HG02840 (cell line): ENCODE data around the gene TBXT.
A peak's percentile ranks its signal among the peaks of the same experiment; 100 is the strongest.
"Not testable (repeated sequence)": the region's sequence is repeated elsewhere in the genome, so short reads cannot be mapped to it uniquely, and the experiment has no call there.

Experiments
- ATAC-seq: cut with Tn5 transposase; IDR thresholded peaks from one replicate; pipeline ENCODE4 v1.9.1; 2021; ENCODE audit warnings: mild to moderate bottlenecking, moderate library complexity, moderate number of reproducible peaks; ENCODE audit not compliant: unreplicated experiment, low FRiP score

Gene TBXT

DNA sequence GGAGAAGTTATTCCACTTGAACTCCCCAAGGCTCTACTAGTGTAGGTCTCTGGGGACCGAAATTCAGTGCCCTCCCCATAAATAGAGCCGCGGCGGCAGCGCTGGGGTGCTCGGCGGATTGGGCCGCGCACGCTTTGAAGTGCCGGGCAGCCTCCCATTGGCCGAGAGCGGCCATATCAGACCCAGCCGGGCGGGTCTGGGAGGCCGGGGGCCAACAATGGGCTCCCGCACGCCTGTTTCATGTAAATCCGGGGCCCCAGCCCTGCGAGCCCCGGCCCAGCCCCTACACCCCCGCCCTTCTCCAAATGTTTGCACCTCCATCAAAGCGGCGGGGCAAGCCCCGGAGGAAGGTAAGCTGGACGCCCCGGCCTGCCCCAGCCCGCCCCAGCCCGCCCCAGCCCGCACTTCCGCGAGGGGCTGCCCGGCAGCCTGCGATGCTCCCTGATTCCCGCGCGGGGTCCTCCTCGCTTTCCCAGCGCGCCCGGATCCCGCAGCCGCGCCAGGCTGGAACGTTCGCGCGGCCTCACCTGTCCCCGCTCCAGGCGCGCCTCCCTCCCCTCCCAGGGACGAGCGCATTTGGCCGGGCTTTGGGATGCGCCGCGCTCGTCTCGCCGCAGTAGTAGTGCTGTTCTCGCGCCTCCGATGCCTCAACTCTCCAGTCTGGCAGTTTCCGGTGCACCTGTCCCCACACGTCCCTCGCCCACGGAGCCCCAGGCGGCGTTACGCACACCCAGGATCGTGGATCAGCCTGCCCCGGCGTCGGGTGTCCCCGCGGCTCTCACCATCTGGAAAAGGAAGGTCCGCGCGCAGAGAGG, at the start of gene TBXT:
TBXT (minus strand) TSS at position 51 of the 815 bp plus-strand sequence. CDS start 260 bp downstream, outside the sequence.
- ATAC-seq, result no peak

GRCh38 chr6:166207284-166207561, 39.6 kb upstream of the TBXT start:
- no peak for ATAC-seq

DNA sequence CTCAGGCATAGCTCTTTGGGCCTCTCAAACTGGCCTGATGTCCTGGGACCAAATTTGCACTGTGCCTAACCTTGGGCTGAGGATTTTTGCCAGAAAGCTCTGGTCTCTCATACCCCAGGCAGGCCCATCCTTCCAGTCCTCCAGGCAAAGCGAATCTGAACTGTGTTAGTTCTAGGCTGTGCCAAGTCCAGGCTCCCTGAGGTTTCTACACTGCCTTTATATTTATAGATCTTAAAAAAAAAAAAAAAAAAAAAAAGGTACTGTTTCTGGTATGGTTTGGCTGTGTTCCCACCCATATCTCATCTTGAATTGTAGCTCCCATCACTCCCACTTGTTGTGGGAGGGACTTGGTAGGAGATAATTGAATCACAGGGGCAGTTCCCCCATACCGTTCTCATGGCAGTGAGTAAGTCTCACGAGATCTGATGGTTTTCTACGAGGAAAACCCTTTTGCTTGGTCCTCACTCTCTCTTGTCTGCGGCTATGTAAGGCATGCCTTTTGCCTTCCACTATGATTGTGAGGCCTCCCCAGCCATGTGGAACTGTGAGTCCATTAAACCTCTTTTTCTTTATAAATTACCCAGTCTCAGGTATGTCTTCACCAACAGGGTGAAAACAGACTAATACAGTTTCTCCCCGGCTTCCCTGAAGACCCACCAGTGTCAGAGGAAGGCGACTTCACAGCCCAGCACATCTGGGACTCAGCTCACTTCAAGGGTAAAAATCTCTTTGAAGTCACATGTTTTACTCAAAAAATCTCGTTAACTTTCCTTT, 39.0 kb upstream of the TBXT start:
- no peak for ATAC-seq

DNA sequence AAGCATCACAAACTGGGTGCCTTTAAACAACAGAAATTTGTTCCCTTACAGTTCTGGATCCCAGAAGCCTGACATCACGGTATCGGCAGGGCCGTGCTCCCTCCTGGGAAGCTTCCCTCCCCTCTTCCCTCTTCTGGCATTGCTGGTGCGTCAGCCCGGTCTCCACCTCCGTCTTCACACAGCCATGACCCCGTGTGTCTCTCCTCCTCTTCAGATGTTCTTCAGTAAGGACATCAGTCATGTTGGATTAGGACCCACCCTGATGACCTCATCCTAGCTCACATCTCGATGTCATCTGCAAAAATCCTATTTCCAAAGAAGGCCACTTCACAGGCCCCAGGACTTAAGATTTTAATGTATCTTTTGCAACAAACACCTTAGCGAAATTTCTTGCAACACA, 38.4 kb upstream of the TBXT start:
- no peak for ATAC-seq

GRCh38 chr6:166204852-166205650, 37.4 kb upstream of the TBXT start:
- ATAC-seq, result no peak

DNA sequence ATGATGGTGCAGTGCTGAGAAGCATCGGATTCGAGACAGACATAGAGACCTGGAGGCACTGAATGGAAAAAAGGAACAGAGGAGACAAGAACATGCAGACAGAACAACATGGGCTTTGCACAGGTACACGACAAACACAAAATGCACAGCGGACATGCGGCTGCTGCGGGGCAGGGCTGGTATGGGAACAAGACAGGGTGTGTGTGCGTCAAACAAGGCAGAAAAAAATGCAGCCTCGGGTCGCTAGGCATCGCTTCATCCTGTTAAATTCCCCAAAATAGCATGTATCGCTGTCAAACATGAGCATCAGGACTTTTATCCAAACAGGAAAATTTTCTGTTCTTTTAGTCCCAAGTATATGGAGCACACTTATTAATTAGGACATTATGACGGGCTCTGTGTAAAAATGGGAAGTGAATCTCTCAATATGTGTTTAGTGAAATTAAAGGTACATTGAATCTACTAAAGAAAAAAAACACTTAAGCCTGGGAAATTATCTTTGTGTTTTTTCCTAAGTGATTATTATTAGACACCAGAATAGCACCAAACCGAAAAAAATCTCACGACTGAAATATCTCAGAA, 36.1 kb upstream of the TBXT start:
- no peak for ATAC-seq

DNA sequence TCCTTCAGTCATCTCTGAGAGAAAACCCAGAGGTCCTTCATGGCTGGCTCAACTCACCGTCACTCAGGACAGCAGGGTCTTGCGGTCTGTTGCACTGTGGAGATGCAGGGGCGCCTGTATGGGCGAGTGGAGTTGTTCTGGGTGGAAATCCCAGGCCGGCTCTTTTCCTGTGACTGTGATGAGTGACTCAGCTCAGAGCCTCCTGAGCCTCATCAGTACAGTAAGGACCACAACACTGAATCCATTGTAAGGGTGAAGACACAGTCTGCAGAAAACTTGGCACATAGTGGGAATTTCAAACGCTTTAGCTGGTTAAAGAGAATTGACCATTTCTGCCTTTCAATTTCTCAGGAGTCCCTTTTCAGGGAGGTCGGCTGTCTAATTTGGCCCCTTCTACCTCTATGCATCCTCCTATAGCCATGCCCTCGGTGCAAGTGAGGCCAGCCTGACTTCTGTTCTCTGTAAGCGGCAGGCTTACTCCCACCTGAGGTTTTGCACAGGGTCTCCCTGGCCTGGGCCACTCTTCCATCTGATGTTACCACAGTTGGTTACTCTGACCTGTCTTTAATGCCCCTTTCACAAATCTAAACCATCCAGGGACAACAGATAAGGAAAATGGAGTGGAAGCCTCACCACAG, 35.5 kb upstream of the TBXT start:
- ATAC-seq, result no peak

GRCh38 chr6:166202321-166202733, 34.7 kb upstream of the TBXT start:
- ATAC-seq, result peak; percentile 67

DNA sequence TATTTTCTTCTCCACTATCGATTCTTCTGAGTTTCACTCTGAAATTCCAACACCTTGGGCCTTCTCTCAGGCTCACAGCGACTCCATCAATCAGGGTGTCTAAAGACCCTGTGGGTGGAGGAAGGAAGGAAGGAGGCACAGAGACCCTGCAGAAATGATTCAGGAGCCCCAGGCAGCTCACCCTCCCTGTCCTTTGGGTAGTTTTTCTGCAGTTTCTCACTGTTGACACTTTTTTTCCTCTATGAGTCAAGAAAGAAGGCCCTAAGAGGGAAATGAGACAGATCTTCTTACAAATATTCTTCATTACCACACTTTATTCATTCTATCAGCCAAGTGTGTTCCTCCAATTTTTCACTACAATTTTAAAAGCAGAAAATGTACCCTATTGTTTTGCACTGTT, 34.2 kb upstream of the TBXT start:
- ATAC-seq, result peak; percentile 3

DNA sequence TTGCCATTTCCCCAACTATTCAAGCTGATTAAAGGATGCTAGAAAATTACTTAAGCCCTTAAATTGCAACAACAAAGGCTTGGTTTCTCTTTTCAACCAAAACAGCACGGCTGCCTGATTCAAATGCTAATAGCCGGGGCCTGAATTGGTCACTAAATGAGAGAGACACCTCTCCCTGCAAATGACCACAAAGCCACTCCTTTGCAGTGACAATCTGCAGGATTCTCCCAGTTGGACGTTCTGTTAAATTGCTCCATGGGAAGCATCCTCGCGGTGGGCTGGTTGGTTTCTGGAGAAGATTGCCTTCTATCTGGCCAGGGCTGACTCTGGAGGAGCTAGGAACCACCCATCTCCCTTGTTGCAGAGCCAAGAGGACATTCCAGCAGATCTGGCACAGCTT, 29.7 kb upstream of the TBXT start:
- no peak for ATAC-seq

DNA sequence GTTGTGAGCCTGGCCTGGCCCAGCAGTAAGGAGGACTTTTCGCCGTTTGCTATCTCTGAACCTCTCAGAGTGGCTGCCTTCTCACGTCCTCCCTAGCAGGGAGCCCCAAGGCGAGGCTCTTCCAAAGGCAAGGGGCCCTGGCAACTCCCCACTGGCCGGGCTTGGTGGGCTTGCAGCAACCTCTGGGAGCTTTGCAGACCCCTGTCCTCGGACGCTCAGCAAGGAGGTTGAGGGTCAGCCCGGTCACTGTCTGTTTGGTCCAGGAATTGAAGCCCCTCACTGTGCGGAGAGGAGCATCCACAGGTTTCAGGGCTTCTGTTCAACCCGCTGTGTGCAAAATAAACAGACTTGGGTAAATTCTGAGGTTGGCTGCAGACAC, 28.2 kb upstream of the TBXT start:
- no peak for ATAC-seq

DNA sequence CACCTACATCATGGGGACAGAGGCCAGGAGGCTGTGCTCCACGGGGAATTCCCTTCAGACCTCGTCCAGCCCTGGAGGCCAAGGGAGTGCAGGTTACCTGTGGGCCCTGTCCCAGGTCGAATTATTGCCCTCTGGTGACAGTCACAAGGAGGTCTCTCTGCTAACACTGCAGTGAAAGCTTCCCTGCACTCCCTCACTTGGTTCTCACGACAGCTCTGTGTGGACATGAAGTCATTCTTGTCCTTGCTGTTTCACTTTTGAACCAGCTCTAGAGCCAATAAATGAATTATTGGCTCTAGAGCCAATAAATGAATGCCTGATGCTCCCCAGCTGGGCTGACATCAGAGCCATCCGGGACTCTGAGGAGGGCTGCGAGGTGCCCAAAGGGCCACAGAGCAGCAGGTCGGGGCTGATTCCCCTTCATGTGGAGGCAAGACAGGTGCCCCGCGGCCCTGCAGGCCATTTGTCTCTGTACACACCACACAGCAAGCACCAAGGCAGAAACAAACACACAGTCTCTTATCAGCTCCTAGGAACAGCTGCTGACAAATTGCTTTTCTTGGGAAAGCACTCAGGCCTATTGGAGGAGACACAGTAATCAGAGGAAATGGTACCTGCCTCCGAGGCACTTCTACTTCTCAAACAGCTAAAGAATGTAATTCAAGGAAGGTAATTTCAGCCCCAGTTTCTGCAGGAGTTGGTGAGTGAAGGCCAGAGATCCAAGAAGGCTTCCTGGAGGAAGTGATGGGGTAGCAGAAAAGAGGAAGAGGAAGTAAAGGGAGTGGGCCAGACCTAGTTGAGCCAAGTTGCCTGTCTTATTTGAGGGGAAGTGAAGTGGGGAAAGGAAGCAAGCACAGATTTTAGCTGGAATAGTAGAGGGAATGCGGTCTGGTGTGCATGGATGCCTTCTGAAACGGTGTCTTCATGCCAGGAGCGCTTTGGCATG, 27.5 kb upstream of the TBXT start:
- ATAC-seq, result no peak

- ATAC-seq, result no peak
These were observed 24.9 kb upstream of the TBXT start for GRCh38 chr6:166192557-166192956.

- no peak for ATAC-seq
These were observed 24.5 kb upstream of the TBXT start for GRCh38 chr6:166192136-166192535.

GRCh38 chr6:166179704-166180103, 12.1 kb upstream of the TBXT start:
- ATAC-seq, result no peak

GRCh38 chr6:166176106-166176505, 8.5 kb upstream of the TBXT start:
- ATAC-seq, result no peak

DNA sequence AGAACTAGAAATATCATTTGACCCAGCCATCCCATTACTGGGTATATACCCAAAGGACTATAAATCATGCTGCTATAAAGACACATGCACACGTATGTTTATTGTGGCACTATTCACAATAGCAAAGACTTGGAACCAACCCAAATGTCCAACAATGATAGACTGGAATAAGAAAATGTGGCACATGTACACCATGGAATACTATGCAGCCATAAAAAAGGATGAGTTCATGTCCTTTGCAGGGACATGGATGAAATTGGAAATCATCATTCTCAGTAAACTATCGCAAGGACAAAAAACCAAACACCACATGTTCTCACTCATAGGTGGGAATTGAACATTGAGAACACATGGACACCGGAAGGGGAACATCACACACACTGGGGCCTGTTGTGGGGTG, 7.4 kb upstream of the TBXT start:
- not testable (repeated sequence) for ATAC-seq

GRCh38 chr6:166174031-166174430, 6.4 kb upstream of the TBXT start:
- no peak for ATAC-seq

DNA sequence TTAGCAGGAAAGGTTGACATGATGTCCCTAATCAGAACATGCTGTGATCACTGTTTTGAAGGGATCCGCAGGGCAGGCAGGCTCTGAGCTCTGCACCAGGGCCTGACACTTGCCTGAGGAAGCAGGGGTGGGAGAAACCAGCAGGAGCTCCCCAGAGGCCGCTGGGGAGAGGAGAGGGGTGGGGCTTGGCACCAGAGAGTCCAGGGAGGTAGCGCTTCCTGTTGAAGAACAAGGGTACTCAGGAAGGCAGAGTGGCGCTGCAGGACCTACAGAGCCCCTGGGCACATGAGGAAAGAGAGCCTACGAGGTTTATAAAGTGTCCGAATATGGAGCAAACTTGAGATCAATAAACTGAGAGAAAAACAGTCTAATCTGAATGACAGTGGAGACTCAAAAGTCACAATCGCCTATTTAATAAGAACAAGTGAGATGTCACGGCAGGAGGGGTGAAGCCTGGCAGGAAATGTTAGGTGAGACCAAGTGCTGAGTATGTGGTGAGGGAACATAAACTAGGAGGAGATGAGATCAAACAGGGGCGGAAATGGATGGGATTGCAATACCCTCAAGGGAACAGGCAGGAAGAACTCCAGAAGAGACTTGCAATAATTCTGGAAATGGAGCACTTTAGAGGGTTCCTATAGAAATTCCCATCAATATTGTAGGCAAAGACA, 5.8 kb upstream of the TBXT start:
- ATAC-seq, result no peak
